Endodermal cell (in vitro differentiated cells): ENCODE results near the gene MAP3K2. TPM values are rescaled to one million over a fixed set of nuclear protein-coding genes. Genes with fewer than 3 reads are reported as not detected.

Experiments used
- DNase-seq: peaks from one replicate; pipeline ENCODE4 v3.0.0-alpha.2; 2017
- H3K27ac ChIP-seq: 2 replicates; pipeline ENCODE4 v1.5.1; 2013; ENCODE audit warnings: mild to moderate bottlenecking, low read depth, low read length, moderate library complexity
- H3K27me3 ChIP-seq: 2 replicates; pipeline ENCODE4 v1.6.1; 2013; ENCODE audit warnings: mild to moderate bottlenecking, low read length, moderate library complexity; ENCODE audit not compliant: insufficient read depth, control insufficient read depth, poor library complexity, severe bottlenecking
- H3K36me3 ChIP-seq: 2 replicates; pipeline ENCODE4 v1.7.0; 2013; ENCODE audit warnings: mild to moderate bottlenecking, low read length, moderate library complexity; ENCODE audit not compliant: control insufficient read depth, insufficient read depth
- H3K4me1 ChIP-seq: one replicate; pipeline ENCODE4 v1.7.0; 2013; ENCODE audit warnings: low read length; ENCODE audit not compliant: control insufficient read depth, insufficient read depth
- H3K4me3 ChIP-seq: 2 replicates; pipeline ENCODE4 v1.5.1; 2013; ENCODE audit warnings: mild to moderate bottlenecking, low read length, moderate library complexity
- H3K9ac ChIP-seq: 2 replicates; pipeline ENCODE4 v1.6.1; 2013; ENCODE audit warnings: mild to moderate bottlenecking, low read length, moderate library complexity; ENCODE audit not compliant: poor library complexity, severe bottlenecking; ENCODE audit errors: extremely low read depth
- H3K9me3 ChIP-seq: 2 replicates; pipeline ENCODE4 v1.6.1; 2013; ENCODE audit warnings: mild to moderate bottlenecking, low read length, moderate library complexity; ENCODE audit not compliant: control insufficient read depth
- H3K27ac Mint-ChIP-seq: 2 replicates; pipeline ENCODE4 v1.8.0; 2020; ENCODE audit warnings: mixed read lengths
- H3K27me3 Mint-ChIP-seq: 2 replicates; pipeline ENCODE4 v1.8.0; 2021; ENCODE audit warnings: mild to moderate bottlenecking, mixed read lengths; ENCODE audit not compliant: insufficient read depth
- H3K36me3 Mint-ChIP-seq: 2 replicates; pipeline ENCODE4 v1.8.0; 2020; ENCODE audit warnings: low read depth, mixed read lengths
- H3K4me1 Mint-ChIP-seq: 2 replicates; pipeline ENCODE4 v1.8.0; 2020; ENCODE audit warnings: mixed read lengths
- H3K4me3 Mint-ChIP-seq: 2 replicates; pipeline ENCODE4 v1.8.0; 2020; ENCODE audit warnings: mild to moderate bottlenecking, moderate library complexity, mixed read lengths
- H3K9me3 Mint-ChIP-seq: 2 replicates; pipeline ENCODE4 v1.8.0; 2020; ENCODE audit warnings: mild to moderate bottlenecking, mixed read lengths
- WGBS, 2 experiments: methylation state at CpG; one replicate each; pipeline versions ENCODE4 v1.1.5 to v1.1.7; 2013; ENCODE audit warnings: missing lambda C conversion rate in 2 of 2, mixed read lengths in 1 of 2; ENCODE audit not compliant: insufficient coverage in 1 of 2, insufficient read length in 1 of 2; 5-methylcytosine and 5-hydroxymethylcytosine counted together
- total RNA-seq, 2 donors: library from RNA; stranded (reverse); fragmentation: NEBNext Ultra II Directional in 1 of 2; extraction: Animal tissue kit (Norgen Biotek cat#: 25700) in 1 of 2; gene quantifications; 2 replicates in 1 of 2; 3 replicates in 1 of 2; pipeline ENCODE4 v1.2.1, GENCODE V29; 2021
- TF ChIP-seq, protein P1 (sequence below): fragments of 200-600 bp; sonication (generic); conservative IDR thresholded peaks from 2 replicates; pipeline ENCODE4 v1.5.0; 2021; ENCODE audit warnings: antibody characterized with exemption, mild to moderate bottlenecking

Gene MAP3K2
- total RNA-seq, 2 donors from 2014 or later: 27.9 to 31.6 TPM

DNA sequence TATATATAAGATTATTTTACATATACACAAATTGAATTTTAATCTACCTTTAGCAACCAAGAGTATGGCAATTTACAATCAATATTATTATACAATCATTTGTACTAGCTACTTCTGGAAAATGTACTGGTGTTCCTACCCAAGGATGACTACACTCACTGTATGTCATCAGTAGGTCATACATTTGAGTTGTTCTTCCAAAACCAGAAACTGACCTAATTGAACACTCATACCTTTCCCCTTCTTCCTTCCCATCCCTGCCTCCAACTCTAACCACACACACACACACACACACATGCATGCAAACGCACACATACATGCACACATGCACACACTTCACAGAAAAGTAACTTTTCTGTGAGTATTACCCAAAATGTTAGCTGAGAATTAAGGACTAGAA lies 85.6 kb downstream of the MAP3K2 start:
- peaks cover 24% of the 10 kb centered on the region for H3K36me3 ChIP-seq
- Mint-ChIP-seq H3K27me3 (no peaks in the 10 kb centered on the region), H3K27ac (no peak overlapping the region), H3K4me3 (no peak overlapping the region), H3K9me3 (no peaks in the 10 kb centered on the region), H3K36me3 (peaks cover 3% of the 10 kb centered on the region), H3K4me1 (no peaks in the 10 kb centered on the region)
- H3K4me1 ChIP-seq: no peaks in the 10 kb centered on the region
- H3K27me3 ChIP-seq: no peaks in the 10 kb centered on the region
- no peaks in the 10 kb centered on the region for H3K9me3 ChIP-seq
- no peak overlapping the region for H3K9ac ChIP-seq
- DNase-seq: no peak
- no peak overlapping the region for H3K27ac ChIP-seq
- no peak overlapping the region for H3K4me3 ChIP-seq
- 80 to 87% methylated on average over 1 of the region's 1 CpG for WGBS, 2 experiments
- TF ChIP-seq, protein P1, sequence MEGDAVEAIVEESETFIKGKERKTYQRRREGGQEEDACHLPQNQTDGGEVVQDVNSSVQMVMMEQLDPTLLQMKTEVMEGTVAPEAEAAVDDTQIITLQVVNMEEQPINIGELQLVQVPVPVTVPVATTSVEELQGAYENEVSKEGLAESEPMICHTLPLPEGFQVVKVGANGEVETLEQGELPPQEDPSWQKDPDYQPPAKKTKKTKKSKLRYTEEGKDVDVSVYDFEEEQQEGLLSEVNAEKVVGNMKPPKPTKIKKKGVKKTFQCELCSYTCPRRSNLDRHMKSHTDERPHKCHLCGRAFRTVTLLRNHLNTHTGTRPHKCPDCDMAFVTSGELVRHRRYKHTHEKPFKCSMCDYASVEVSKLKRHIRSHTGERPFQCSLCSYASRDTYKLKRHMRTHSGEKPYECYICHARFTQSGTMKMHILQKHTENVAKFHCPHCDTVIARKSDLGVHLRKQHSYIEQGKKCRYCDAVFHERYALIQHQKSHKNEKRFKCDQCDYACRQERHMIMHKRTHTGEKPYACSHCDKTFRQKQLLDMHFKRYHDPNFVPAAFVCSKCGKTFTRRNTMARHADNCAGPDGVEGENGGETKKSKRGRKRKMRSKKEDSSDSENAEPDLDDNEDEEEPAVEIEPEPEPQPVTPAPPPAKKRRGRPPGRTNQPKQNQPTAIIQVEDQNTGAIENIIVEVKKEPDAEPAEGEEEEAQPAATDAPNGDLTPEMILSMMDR: no peak

DNA sequence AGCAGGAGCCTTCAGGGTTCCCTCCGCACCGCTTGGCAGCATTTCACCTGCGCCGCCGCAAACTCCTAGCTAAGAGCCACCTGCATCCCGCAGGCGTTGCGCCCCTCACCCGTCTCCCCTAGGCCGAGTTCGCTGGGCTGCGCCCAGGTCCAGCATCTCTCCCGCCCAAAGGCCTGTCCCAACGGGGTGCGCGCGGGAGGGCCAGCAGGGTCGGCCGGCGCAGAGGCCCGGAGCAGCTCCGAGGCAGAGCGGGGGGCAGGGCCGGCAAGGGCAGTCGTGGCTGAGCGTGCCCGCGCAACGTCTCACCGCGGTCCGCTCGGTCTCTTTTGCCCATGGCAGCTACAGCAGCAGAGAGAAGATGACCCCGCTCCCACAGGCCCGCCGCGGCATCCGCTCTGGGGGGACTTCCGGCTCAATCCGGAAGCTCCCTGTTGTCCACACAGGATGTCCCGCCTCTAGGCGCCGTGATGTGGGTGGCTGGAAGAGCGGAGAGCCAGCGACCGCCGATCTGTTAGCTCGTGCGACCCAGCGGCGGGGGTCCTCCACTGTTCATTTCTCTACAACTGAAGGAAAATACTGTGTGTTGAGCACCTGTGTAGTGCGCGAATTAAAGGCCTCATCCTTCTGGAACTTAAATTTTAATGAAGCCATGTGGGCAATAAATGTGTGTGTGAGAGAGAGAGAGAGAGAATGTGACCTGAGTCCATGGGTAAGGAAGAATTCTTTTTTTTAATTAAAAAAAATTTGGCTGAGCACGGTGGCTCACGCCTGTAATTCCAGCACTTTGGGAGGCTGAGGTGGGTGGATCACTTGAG lies 93.8 kb downstream of the MAP3K2 start, which contains the start of gene ERCC3:
Gene ERCC3 (minus strand): TSS at position 397 of the 815 bp plus-strand sequence. CDS start 63 bp downstream, at position 334.
- TF ChIP-seq, protein P1: no peak
- DNase-seq: peak; percentile 95
- no peaks in the 10 kb centered on the region for H3K27me3 Mint-ChIP-seq
- no peaks in the 10 kb centered on the region for H3K9me3 ChIP-seq
- H3K27me3 ChIP-seq: no peaks in the 10 kb centered on the region
- H3K27ac ChIP-seq: peak within 1 kb of the TSS; percentile 54
- WGBS, 2 experiments: 0% methylated on average over 16 to 55 of the region's 55 CpGs
- peaks cover 32% of the 10 kb centered on the region for H3K36me3 Mint-ChIP-seq
- no peaks in the 10 kb centered on the region for H3K4me1 ChIP-seq
- H3K4me3 Mint-ChIP-seq: peak within 1 kb of the TSS; percentile 75
- H3K9me3 Mint-ChIP-seq: no peaks in the 10 kb centered on the region
- peak within 1 kb of the TSS; percentile 83 for H3K9ac ChIP-seq
- H3K4me1 Mint-ChIP-seq: peaks cover 9% of the 10 kb centered on the region
- H3K4me3 ChIP-seq: peak within 1 kb of the TSS; percentile 94
- H3K27ac Mint-ChIP-seq: peak within 1 kb of the TSS; percentile 94
- peaks cover 38% of the 10 kb centered on the region for H3K36me3 ChIP-seq

DNA sequence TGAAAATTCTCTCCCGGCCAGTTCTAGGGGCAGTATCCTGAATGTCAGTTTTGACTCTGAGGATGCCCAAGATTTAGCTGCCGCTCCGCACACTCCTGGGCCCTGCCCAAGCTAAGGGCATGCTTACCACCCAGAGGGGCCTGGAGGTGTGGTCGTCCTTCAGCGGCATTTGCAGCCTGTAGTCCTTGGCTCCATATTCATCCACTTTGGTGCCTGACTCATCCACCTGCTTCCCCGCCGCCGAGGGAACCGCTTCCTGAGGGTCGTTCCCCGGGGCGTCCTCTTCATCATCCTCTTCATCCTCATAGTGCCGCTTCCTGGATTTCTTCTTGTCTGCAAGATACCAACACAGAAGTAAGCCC lies 94.4 kb downstream of the MAP3K2 start:
- peaks cover 44% of the 10 kb centered on the region for H3K36me3 ChIP-seq
- TF ChIP-seq, protein P1: no peak
- H3K27ac ChIP-seq: no peak overlapping the region
- Mint-ChIP-seq H3K4me1 (peaks cover 9% of the 10 kb centered on the region), H3K4me3 (peak overlapping the region; percentile 75), H3K27me3 (no peaks in the 10 kb centered on the region), H3K36me3 (peaks cover 38% of the 10 kb centered on the region), H3K27ac (peak overlapping the region; percentile 94), H3K9me3 (no peaks in the 10 kb centered on the region)
- no peaks in the 10 kb centered on the region for H3K4me1 ChIP-seq
- H3K4me3 ChIP-seq: peak overlapping the region; percentile 94
- no peaks in the 10 kb centered on the region for H3K27me3 ChIP-seq
- 18 to 20% methylated on average over 12 to 13 of the region's 13 CpGs for WGBS, 2 experiments
- peak; percentile 58 for DNase-seq
- no peaks in the 10 kb centered on the region for H3K9me3 ChIP-seq
- H3K9ac ChIP-seq: peak overlapping the region; percentile 83
